GF-D8 (cell line): Measurements from ENCODE around the gene BIN1.

Experiments
- DNase-seq: peaks from one replicate; lab custom pipeline; 2025; lab: John Stamatoyannopoulos, UW

BIN1 gene

GRCh38 chr2:127075821-127076220 is 31.1 kb downstream of the BIN1 start:
- DNase-seq, result no peak

GRCh38 chr2:127074936-127075335 is 32.0 kb downstream of the BIN1 start:
- no peak for DNase-seq

- DNase-seq, result no peak
These were observed 32.6 kb downstream of the BIN1 start for GRCh38 chr2:127074358-127074757.

GRCh38 chr2:127072970-127073369 is 34.0 kb downstream of the BIN1 start:
- DNase-seq, result no peak

GRCh38 chr2:127072396-127072795 is 34.6 kb downstream of the BIN1 start:
- no peak for DNase-seq

GRCh38 chr2:127071901-127072328 is 35.0 kb downstream of the BIN1 start:
- no peak for DNase-seq

GRCh38 chr2:127070221-127070620 is 36.7 kb downstream of the BIN1 start:
- DNase-seq, result no peak

GRCh38 chr2:127069536-127069935 is 37.4 kb downstream of the BIN1 start:
- no peak for DNase-seq

GRCh38 chr2:127069003-127069402 is 38.0 kb downstream of the BIN1 start:
- DNase-seq, result no peak

GRCh38 chr2:127068351-127068741 is 38.6 kb downstream of the BIN1 start:
- DNase-seq, result no peak

GRCh38 chr2:127067620-127068350 is 39.2 kb downstream of the BIN1 start:
- no peak for DNase-seq

GRCh38 chr2:127066942-127067341 is 40.0 kb downstream of the BIN1 start:
- no peak for DNase-seq

- DNase-seq, result no peak
These were observed 41.0 kb downstream of the BIN1 start for GRCh38 chr2:127065940-127066318.

GRCh38 chr2:127065299-127065939 is 41.5 kb downstream of the BIN1 start:
- DNase-seq, result no peak

- DNase-seq, result peak; percentile 35
These were observed 42.2 kb downstream of the BIN1 start for GRCh38 chr2:127064642-127065250.

- DNase-seq, result no peak
These were observed 43.0 kb downstream of the BIN1 start for GRCh38 chr2:127063701-127064590.

GRCh38 chr2:127061375-127062273 is 45.3 kb downstream of the BIN1 start:
- DNase-seq, result no peak

GRCh38 chr2:127060264-127060945 is 46.5 kb downstream of the BIN1 start:
- DNase-seq, result no peak

GRCh38 chr2:127059559-127059958 is 47.4 kb downstream of the BIN1 start:
- DNase-seq, result no peak

GRCh38 chr2:127058954-127059252 is 48.1 kb downstream of the BIN1 start:
- no peak for DNase-seq
